GM21723 (cell line): ENCODE measurements around the gene OR1N1.
"Not testable (repeated sequence)": the region's sequence is repeated elsewhere in the genome, so short reads cannot be mapped to it uniquely, and the experiment has no call there.

Experiments used
- ATAC-seq: cut with Tn5 transposase; IDR thresholded peaks from one replicate; pipeline ENCODE4 v1.9.1; 2021; ENCODE audit warnings: mild to moderate bottlenecking, moderate library complexity; ENCODE audit not compliant: unreplicated experiment

The OR1N1 gene

DNA sequence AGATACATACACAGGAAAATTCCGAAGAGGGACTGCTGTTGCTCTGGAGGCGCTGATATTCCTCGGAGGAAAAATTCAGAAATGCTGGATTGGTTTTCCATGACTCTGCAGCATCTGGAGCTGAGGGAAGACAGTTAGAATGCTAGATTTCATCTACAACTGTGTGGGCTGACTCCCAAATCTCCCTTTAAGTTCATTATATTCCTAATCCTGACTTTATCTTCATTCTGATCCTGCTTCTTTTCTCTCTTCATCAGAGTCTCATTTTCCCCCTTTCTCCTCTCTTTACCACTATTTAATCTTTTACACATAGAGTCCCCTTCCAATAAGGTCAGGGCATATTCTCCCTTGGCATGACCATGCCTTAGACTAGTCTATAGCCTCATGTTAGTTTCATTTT lies at the start of gene OR1N1:
Gene OR1N1 (minus strand): TSS at position 101 of the 400 bp plus-strand sequence. CDS start 0 bp downstream, at position 101.
- no peak for ATAC-seq

GRCh38 chr9:122572456-122572855 lies 45.4 kb upstream of the OR1N1 start:
- ATAC-seq, result no peak

- no peak for ATAC-seq
Observed at GRCh38 chr9:122567901-122568300, 40.8 kb upstream of the OR1N1 start.

GRCh38 chr9:122562134-122562760 lies 35.2 kb upstream of the OR1N1 start:
- no peak for ATAC-seq

- ATAC-seq, result no peak
Observed at GRCh38 chr9:122561446-122561845, 34.4 kb upstream of the OR1N1 start.

DNA sequence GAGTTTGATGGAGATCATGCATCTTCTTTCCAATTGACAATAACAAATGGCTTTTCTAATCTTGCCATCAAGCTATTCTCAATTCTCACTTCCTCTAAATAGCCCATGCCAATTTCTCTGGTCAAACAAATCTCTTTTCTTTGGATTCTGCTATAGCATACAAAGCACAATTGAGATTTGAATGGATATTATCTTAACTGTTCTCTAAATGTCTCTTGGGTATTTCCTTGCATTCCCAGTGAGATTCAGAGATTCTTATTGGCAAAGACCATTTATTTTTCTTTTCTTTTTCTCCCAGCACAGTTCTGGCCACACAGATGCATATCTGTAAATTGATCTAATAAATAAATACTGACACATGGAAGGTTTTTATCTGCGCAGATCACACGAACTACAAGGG lies 25.7 kb upstream of the OR1N1 start, which contains the start of gene OR1N2:
Gene OR1N2 (plus strand): TSS at position 301 of the 400 bp plus-strand sequence. CDS start 100 bp downstream, outside the sequence.
- ATAC-seq, result no peak

DNA sequence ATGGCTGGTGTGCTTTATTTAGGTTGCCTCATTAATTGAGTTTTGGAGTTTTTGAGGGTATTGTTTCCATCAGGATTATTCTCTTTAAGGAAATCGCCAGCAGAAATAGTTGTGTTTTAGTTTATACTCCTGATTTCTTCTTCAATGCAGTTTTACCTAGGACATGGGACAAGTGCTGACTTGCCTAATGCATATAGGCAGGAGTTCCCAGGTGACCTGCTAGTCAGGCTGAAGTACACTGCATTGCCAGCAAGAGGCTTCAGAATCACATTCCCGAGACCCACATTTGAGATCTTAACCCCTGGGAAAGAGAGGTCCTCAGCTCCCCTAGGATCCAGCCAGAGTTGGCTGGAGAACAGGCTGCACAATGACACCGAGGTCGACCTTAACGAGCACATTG lies 24.3 kb upstream of the OR1N1 start:
- no peak for ATAC-seq

DNA sequence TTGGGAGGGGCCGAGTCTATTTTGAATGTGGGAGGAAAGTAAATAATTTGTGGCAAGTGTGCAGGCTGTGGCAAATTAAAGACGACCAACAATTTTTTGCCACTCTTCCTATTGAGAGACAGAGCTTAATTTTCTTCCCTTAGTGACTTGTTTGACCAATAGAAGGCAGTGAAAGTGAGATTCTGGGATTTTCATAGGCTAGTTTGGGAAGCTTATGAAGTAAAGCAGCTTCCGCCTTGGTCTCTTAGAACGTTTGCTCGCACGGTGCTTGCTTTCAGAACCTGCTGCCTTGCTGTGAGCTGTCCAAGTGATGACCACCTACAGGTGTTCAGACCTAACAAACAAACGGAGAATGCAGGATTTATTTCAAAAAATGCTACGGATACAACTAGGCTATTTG lies 19.1 kb upstream of the OR1N1 start:
- ATAC-seq, result no peak

GRCh38 chr9:122538757-122539156 lies 11.7 kb upstream of the OR1N1 start:
- no peak for ATAC-seq

- not testable (repeated sequence) for ATAC-seq
Observed at GRCh38 chr9:122537066-122537465, 10.0 kb upstream of the OR1N1 start.

GRCh38 chr9:122536134-122536533 lies 9.0 kb upstream of the OR1N1 start:
- ATAC-seq, result no peak

DNA sequence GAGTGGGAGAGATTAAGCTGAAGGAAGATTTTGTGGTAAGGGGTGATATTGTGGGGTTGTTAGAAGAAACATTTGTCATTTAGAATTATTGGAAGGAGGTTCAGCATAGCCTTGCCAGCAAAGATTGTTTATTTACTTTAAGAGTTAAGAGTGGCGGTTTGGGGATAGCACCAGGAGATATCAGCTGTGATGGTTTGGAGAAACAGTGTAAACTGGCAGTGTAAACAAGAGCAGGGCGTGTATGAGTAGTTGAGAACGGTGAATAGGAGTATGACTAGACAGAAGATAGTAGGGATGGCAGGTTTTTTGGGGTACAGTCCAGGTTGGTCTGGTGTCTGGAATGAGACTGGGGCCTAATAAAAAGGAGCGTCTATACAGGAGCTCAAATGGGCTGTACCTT lies 4.1 kb upstream of the OR1N1 start:
- not testable (repeated sequence) for ATAC-seq

- no peak for ATAC-seq
Observed at GRCh38 chr9:122526602-122527001, 491 bp downstream of the OR1N1 start.

DNA sequence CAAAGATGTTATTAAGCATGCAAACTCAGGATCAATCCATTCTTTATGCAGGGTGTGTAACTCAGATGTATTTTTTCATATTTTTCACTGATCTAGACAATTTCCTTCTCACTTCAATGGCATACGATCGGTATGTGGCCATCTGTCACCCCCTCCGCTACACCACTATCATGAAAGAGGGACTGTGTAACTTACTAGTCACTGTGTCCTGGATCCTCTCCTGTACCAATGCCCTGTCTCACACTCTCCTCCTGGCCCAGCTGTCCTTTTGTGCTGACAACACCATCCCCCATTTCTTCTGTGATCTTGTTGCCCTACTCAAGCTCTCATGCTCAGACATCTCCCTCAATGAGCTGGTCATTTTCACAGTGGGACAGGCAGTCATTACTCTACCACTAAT lies 7.7 kb downstream of the OR1N1 start:
- ATAC-seq, result no peak

- ATAC-seq, result no peak
Observed at GRCh38 chr9:122518841-122519240, 8.3 kb downstream of the OR1N1 start, which contains the start of gene OR1J4. TSS of gene OR1J4 (plus strand) at chr9:122519141. CDS start at chr9:122519141, 0 bp downstream.

DNA sequence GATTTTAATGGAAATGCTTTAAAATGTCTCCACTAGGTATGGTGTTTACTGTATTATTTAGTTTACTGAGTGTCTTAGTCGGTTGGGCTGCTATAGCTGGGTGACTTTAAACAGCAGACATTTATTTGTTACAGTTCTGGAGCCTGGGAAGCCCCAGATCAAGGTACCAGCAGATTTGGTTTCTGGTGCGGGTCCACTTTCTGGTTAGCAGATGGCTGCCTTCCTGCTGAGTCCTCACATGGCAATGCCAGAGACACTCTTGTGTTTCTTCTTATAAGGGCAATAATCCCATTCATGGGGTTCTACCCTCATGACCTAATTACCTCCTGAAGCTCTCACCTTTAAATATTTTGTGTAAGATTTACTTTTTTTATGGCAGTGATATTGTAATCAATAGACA lies 8.9 kb downstream of the OR1N1 start:
- no peak for ATAC-seq

GRCh38 chr9:122510502-122510901 lies 16.6 kb downstream of the OR1N1 start, which contains the start of gene OR1J2:
TSS of gene OR1J2 (plus strand) at chr9:122510802. CDS start at chr9:122510802, 0 bp downstream.
- no peak for ATAC-seq

- no peak for ATAC-seq
Observed at GRCh38 chr9:122506964-122507363, 20.1 kb downstream of the OR1N1 start.

DNA sequence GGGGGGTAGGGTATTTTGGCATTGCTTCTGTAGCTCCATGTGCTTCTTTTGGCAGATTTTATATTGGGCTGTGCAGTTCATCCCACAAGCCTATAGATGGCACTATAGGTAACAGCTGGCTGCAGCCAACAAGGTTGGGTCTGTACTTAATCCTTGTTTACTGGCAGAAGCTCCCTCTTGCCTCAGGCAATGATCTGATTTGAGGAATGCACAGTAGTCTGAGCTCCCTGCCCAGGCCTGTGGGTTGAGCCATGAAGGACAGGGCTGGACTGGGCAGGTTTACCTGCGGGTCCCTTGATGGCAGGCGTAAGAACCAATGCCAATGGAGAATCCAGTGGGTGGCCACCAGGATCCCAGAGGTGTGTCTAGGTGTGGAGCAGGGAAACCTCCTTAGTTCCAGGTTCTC lies 28.2 kb downstream of the OR1N1 start:
- ATAC-seq, result no peak

DNA sequence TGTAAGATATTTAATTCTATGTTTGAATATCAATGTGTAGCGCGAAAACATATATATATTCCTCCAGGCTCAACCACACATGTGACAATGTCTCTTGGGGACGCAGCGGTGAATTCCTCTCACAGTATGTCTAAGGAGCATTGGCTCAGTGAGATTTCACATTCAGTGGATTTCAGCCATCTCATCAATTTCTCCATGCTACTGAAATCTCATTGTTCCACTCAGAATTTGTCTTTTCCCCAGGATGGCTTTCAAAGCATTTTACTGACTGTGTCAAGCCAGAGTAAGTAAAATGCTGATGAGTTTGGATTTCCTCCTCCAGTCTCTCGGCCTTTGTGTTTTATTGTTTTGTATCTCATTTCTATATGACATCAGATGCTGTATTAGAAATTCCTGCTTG lies 48.0 kb downstream of the OR1N1 start:
- ATAC-seq, result no peak

DNA sequence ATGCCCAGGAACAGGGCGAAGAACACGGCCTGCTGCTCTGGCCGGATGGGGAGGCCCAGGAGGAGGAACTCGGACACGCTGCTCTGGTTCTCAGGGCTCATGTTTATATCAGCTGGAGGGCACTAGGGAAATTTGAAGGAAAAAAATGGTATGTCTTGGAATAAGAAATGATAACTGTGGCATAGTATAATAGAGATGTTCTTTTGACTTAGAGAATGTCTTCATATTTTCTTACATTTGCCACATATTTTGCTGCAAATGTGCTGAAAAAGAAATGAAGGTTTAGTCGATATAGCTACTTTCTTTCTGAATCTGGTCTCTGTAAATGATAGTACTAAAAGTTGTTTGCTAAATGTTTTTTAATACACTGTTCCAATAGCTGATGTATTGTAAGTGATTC lies 49.3 kb downstream of the OR1N1 start, which contains the start of gene OR1J1:
Gene OR1J1 (minus strand): TSS at position 101 of the 400 bp plus-strand sequence. CDS start 0 bp downstream, at position 101.
- no peak for ATAC-seq

DNA sequence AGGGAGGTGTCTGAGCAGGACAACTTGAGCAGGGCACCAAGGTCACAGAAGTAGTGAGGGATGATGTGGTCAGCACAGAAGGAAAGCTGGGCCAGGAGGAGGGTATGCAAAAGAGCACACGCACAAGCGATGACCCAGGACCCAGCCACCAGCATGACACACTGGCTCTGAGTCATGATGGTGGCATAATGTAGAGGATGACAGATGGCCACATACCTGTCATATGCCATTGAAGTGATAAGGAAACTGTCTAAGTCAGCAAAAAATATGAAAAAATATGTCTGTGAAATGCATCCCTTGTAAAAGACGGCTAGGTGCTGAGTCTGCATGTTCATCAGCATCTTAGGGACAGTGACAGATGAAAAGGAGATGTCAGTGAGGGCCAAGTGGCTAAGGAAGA lies 49.7 kb downstream of the OR1N1 start:
- no peak for ATAC-seq
